ENCODE measurements around the gene CRYGC. TPM values are rescaled to one million over a fixed set of nuclear protein-coding genes. Genes with fewer than 3 reads are reported as not detected.

Gene CRYGC
- total and polyA plus RNA-seq, 2 of the 8 experiments (the other 6 are each of a cell fraction or from before 2014, with no cell fraction given), result not detected

DNA sequence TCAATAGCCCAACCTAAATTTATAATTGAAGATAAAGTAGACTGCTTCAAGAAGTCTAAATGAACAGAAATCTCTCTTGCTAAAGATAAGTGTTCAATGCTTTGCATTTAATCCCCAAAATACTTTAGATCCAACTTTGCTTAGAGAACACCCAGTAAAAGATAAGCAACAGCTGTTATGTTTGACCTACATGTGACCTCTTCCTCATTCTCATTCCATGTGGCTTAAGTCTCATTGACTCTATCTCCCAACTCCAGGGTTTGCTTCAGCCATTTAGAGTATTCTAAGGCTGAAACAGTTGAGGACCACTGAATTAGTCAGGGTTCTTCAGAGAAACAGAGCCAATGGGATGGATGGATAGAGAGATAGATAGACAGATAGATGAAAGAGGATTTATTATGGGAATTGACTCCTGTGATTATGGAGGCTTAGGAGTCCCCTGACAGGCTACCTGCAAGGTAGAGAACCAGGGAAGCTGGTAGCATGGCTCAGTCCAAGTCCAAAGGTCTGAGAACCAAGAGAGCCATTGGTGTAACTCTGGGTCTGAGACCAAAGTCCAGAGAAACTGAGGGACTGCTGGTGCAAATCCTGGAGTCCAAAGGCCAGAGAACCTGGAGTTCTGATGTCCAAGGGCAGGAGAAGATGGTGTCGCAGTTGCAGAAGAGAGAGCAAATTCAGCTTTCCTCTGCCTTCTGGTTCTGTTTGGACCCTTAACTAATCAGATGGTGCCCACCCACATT lies 37.4 kb downstream of the CRYGC start (continued):
- TF ChIP-seq, protein P1, sequence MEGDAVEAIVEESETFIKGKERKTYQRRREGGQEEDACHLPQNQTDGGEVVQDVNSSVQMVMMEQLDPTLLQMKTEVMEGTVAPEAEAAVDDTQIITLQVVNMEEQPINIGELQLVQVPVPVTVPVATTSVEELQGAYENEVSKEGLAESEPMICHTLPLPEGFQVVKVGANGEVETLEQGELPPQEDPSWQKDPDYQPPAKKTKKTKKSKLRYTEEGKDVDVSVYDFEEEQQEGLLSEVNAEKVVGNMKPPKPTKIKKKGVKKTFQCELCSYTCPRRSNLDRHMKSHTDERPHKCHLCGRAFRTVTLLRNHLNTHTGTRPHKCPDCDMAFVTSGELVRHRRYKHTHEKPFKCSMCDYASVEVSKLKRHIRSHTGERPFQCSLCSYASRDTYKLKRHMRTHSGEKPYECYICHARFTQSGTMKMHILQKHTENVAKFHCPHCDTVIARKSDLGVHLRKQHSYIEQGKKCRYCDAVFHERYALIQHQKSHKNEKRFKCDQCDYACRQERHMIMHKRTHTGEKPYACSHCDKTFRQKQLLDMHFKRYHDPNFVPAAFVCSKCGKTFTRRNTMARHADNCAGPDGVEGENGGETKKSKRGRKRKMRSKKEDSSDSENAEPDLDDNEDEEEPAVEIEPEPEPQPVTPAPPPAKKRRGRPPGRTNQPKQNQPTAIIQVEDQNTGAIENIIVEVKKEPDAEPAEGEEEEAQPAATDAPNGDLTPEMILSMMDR (IDR thresholded peaks at IDR 0.05; ENCODE audit: control extremely low read depth in 1 of 3, insufficient read depth in 1 of 3, low read depth in 1 of 3, low read length in 3 of 3), result no peak
- TF ChIP-seq ASH2L (IDR thresholded peaks at IDR 0.05; ENCODE audit: low read length) (no peak), PHF8 (conservative IDR thresholded peaks at IDR 0.05; ENCODE audit: low read depth, low read length) (no peak), CHD2 (IDR thresholded peaks at IDR 0.05; ENCODE audit: low read length) (no peak), BRCA1 (IDR thresholded peaks at IDR 0.05; ENCODE audit: low read depth, low read length) (no peak), POLR2AphosphoS5 (IDR thresholded peaks at IDR 0.05; ENCODE audit: low read depth, low read length) (no peak), YY1 (IDR thresholded peaks at IDR 0.05; ENCODE audit: low read depth, low read length) (no peak)

Data from H1 (cell line).